ENCODE results near the gene WNK3. TPM values are rescaled to one million over a fixed set of nuclear protein-coding genes. Genes with fewer than 3 reads are reported as not detected.

WNK3 gene
- total and polyA plus RNA-seq, 2 experiments from 2014 or later = 27.6 to 57.5 TPM

DNA sequence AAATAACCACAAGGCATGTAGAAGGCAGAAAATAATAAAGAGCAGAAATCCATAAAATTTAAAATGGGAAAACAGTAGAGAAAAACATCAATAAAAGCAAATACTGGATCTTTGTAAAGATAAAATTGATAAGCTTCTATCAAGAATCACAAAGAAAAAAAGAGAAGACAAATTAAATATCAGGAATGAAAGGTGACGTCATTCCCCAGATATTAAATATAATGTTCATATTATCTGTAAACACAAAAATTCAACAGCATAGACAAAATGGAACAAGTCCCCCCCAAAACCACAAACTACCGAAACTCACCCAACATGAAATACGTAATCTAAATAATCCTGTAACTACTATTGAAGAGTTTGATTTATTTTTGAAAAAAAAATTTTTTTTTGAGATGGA is 144.2 kb downstream of the WNK3 start:
- Mint-ChIP-seq H3K4me1 (no peaks in the 10 kb centered on the region), H3K27ac (no peak overlapping the region), H3K4me3 (no peak overlapping the region), H3K36me3 (ENCODE audit: low read depth) (peaks cover 22% of the 10 kb centered on the region; the same call in 2 of the 3 replicates), H3K27me3 (ENCODE audit: insufficient read depth, low read depth, poor library complexity) (no peaks in the 10 kb centered on the region), H3K9me3 (peaks cover 10% of the 10 kb centered on the region; the same call in 2 of the 3 replicates)
- no peaks in the 10 kb centered on the region for H3K9me2 ChIP-seq (ENCODE audit: insufficient read depth)
- H3K36me3 ChIP-seq (ENCODE audit: insufficient read depth) = no peaks in the 10 kb centered on the region
- ATAC-seq (no peak), DNase-seq (ENCODE audit: low spot score) (no peak)
- H3K4me1 ChIP-seq (ENCODE audit: insufficient read depth) = no peaks in the 10 kb centered on the region
- no peak overlapping the region for H3K4me2 ChIP-seq
- no peak overlapping the region for H2AFZ ChIP-seq
- H3K27ac ChIP-seq (ENCODE audit: low read depth) = no peak overlapping the region
- TF ChIP-seq JUNB (IDR thresholded peaks at IDR 0.05; ENCODE audit: unreplicated experiment) (no peak), STAT1 (IDR thresholded peaks at IDR 0.05; ENCODE audit: unreplicated experiment) (no peak), EZH2 (IDR thresholded peaks at IDR 0.05; ENCODE audit: low read depth, unreplicated experiment) (no peak), POLR2AphosphoS5 (IDR thresholded peaks at IDR 0.05; ENCODE audit: low read depth) (no peak), EZH2phosphoT487 (IDR thresholded peaks at IDR 0.05; ENCODE audit: unreplicated experiment) (no peak)
- TF ChIP-seq, protein P1, sequence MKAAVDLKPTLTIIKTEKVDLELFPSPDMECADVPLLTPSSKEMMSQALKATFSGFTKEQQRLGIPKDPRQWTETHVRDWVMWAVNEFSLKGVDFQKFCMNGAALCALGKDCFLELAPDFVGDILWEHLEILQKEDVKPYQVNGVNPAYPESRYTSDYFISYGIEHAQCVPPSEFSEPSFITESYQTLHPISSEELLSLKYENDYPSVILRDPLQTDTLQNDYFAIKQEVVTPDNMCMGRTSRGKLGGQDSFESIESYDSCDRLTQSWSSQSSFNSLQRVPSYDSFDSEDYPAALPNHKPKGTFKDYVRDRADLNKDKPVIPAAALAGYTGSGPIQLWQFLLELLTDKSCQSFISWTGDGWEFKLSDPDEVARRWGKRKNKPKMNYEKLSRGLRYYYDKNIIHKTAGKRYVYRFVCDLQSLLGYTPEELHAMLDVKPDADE (IDR thresholded peaks at IDR 0.05) = no peak
- TF ChIP-seq, protein P2, sequence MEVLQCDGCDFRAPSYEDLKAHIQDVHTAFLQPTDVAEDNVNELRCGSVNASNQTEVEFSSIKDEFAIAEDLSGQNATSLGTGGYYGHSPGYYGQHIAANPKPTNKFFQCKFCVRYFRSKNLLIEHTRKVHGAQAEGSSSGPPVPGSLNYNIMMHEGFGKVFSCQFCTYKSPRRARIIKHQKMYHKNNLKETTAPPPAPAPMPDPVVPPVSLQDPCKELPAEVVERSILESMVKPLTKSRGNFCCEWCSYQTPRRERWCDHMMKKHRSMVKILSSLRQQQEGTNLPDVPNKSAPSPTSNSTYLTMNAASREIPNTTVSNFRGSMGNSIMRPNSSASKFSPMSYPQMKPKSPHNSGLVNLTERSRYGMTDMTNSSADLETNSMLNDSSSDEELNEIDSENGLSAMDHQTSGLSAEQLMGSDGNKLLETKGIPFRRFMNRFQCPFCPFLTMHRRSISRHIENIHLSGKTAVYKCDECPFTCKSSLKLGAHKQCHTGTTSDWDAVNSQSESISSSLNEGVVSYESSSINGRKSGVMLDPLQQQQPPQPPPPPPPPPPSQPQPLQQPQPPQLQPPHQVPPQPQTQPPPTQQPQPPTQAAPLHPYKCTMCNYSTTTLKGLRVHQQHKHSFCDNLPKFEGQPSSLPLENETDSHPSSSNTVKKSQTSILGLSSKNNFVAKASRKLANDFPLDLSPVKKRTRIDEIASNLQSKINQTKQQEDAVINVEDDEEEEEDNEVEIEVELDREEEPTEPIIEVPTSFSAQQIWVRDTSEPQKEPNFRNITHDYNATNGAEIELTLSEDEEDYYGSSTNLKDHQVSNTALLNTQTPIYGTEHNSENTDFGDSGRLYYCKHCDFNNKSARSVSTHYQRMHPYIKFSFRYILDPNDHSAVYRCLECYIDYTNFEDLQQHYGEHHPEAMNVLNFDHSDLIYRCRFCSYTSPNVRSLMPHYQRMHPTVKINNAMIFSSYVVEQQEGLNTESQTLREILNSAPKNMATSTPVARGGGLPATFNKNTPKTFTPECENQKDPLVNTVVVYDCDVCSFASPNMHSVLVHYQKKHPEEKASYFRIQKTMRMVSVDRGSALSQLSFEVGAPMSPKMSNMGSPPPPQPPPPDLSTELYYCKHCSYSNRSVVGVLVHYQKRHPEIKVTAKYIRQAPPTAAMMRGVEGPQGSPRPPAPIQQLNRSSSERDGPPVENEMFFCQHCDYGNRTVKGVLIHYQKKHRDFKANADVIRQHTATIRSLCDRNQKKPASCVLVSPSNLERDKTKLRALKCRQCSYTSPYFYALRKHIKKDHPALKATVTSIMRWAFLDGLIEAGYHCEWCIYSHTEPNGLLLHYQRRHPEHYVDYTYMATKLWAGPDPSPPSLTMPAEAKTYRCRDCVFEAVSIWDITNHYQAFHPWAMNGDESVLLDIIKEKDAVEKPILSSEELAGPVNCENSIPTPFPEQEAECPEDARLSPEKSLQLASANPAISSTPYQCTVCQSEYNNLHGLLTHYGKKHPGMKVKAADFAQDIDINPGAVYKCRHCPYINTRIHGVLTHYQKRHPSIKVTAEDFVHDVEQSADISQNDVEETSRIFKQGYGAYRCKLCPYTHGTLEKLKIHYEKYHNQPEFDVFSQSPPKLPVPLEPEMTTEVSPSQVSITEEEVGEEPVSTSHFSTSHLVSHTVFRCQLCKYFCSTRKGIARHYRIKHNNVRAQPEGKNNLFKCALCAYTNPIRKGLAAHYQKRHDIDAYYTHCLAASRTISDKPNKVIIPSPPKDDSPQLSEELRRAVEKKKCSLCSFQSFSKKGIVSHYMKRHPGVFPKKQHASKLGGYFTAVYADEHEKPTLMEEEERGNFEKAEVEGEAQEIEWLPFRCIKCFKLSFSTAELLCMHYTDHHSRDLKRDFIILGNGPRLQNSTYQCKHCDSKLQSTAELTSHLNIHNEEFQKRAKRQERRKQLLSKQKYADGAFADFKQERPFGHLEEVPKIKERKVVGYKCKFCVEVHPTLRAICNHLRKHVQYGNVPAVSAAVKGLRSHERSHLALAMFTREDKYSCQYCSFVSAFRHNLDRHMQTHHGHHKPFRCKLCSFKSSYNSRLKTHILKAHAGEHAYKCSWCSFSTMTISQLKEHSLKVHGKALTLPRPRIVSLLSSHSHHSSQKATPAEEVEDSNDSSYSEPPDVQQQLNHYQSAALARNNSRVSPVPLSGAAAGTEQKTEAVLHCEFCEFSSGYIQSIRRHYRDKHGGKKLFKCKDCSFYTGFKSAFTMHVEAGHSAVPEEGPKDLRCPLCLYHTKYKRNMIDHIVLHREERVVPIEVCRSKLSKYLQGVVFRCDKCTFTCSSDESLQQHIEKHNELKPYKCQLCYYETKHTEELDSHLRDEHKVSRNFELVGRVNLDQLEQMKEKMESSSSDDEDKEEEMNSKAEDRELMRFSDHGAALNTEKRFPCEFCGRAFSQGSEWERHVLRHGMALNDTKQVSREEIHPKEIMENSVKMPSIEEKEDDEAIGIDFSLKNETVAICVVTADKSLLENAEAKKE (CRISPR knock-in tag; IDR thresholded peaks at IDR 0.05) = no peak
- no peak overlapping the region for H3K4me3 ChIP-seq
- H3K27me3 ChIP-seq (ENCODE audit: insufficient read depth) = no peaks in the 10 kb centered on the region
- H3K79me2 ChIP-seq (replicated peaks; ENCODE audit: insufficient read depth) = no peaks in the 10 kb centered on the region
- no peaks in the 10 kb centered on the region for H3F3A ChIP-seq (replicated peaks; ENCODE audit: low read depth)
- no peaks in the 10 kb centered on the region for H4K20me1 ChIP-seq (replicated peaks; ENCODE audit: insufficient read depth)
